Activated CD8-positive, alpha-beta memory T cell treated with anti-CD3 and anti-CD28 coated beads for 24 hours (primary cell): ENCODE results near the gene HNRNPA2B1.
"Not testable (repeated sequence)": the region's sequence is repeated elsewhere in the genome, so short reads cannot be mapped to it uniquely, and the experiment has no call there.

Source experiments
- DNase-seq: peaks from one replicate; pipeline ENCODE4 v3.0.0-alpha.2; 2020

Gene HNRNPA2B1

DNA sequence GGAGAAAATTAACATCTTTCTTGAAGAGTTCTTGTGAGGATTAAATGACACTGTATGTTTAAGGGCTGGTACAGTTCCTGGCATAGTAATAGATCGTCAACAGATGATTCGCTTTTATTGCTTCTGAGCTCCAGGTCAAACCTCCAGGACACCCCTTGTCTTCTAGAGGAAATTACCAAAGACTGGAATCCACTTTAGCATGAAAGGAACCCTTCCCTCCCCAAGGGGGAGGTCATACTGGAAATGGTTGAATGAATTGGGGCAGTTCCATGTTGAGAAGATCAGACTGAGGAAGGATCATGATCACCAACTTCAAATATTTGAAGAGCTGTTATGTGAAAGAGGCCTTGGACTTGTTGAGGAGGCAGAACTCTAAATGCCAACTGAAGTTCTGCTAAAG is 39.6 kb downstream of the HNRNPA2B1 start:
- DNase-seq, result no peak

DNA sequence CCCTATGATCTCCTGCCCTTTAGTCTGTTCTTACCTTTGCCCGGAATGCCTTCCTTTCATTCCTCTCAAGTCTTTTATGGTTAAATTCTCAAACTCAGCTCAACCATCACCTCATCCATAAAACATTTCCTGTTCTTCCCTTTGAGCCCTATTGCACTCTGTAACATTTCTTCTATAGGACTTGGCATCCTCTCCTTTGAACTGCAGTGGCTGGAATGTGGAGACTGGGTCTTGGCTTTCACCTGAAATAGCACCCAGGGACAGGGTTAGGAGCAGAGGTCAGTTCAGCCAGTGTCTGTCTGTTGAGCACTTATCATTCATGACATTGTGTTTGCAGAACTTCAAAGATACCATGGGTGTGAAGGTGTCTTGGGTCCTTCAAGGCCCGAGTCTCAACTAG is 41.3 kb downstream of the HNRNPA2B1 start:
- no peak for DNase-seq

DNA sequence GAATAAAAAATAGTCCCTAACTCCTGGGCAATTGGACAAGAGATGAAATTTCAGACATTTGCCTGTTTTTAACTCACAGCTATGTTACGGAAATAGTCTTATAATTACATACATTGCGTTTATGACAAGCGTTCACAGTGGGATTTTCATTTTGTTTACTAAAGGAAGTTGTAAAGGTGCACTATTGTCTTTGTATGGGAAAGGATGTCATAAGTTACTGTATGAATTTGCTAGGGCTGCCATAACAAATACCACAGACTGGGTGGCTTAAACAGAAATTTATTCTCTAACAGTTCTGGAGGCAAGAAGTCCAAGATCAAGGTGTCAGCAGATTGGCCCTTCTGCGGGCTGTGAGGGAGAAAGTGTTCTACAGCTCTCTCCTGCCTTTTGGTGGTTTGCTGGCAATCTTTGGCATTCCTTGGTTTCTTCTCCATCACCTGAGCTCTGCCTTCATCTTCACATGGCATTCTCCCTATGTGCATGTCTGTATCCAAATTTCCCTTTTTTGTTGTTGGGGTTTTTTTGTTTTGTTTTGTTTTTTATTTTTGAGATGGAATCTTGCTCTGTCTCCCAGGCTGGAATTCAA is 42.9 kb downstream of the HNRNPA2B1 start:
- no peak for DNase-seq

DNA sequence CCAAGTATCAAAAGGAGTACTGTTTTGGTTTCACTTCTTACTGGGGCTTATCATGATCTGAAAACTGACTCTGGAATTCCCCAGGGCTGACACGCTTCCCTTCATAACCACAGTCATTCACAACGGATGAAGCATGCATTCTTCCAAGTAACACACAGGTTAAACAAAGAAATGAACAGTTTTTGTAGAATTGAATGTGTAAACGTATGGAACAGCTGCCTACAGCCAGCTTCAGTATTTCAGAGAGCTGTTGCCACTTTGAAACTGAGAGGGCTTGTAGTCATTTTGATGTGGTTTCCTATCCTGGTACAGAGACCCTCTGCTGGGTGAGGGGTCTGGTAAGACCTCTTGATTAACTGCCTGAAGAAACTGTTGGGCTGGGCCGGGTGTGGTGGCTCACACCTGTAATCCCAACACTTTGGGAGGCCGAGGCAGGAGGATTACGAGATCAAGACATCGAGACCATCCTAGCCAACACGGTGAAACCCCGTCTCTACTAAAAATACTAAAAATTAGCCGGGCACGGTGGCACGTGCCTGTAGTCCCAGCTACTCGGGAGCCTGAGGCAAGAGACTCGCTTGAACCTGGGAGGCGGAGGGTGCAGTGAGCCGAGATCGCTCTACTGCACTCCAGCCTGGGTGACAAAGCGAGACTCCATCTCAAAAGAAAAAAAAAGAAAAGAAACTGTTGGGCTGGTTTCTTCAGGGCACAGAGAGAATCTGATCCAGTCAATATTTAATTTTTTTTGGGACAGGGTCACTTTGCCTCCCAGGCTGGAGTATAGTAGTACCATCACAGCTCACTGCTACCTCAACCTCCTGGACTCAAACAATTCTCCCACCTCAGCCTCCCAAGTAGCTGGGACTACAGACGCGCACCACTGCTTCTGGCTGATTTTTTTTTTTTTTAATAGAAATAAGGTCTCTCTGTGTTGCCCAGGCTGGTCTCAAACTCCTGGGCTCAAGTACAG is 43.8 kb downstream of the HNRNPA2B1 start:
- peak; percentile 74 for DNase-seq

DNA sequence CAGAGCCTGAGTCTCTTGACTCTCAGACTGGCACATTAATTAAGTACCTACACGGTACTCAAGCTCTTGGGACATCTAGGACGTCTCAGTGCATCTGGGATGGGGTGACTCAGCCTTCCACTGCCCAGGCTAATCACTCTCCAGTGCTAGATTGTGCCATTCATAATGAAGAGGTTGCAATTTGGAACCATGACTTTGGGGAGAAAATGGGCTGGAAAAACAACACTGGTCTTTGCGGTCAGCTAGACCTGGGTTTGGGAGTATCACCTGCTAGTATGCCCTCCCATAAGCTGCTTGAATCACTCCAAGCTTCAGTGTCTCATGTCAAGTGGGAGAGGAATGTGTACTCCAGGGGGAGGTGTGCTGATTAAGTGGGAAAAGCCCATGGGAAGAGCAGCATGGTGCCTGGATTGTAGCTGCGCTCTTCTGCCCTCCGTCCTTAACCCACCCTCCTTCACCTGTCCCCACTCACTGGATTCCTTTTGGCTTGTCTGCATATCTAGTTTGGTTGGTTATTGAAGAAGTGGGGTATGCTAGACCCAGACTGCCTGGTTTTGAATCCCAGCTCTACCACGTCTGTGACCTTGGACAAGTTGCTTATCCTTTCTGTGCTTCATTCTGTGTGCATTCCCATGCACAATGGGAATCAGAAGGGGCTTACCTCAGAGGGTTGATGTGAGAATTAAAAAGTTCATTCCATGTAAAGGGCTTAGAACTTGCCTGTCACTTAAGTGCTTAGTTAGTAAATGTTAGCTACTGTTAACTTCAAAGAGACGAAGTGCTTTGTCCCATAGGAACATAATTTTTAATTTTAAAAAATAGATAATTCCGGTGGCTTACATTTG is 44.8 kb downstream of the HNRNPA2B1 start:
- no peak for DNase-seq

DNA sequence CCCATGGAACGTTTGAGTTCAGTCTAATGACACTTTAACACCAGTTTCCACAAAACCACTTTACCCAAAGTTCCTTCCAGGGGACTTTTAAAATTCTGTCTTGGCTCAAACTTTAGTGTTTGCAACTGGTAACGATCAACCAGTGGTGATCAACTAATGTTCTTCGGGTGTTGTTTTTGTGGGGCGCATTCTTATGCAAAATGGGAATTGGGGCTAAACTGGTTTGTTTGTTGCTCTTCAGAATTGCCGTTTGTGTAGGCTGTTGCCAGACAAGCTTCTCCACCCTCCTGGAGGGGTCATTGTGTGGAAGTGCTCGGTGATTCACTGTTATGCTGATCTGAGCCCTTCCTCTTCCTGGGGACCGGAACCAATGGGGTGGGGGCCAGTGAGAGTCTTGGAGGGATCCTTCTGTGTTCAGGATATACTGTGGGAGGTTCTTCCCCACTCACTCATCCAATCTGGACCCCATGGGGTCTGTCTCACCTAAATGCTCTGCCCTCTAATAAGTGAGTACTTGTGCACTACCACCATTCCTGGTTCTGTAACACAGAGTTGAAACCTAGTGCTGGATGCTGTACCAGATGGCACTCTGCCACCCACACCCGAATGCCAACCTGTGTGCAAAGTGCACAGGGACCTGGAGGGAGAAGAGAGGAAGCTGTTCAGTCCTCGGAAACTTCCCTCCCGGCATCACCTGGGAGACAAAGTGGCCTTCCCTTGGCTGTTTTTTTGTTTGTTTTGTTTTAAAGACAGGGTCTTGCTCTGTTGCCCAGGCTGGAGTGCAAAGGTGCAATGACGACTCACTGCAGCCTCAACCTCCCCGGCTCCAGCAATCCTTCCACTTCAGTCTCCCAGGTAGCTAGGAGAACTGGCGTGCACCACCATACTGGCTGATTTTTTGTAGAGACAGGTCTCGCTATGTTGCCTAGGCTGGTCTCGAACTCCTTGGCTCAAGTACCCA is 46.4 kb downstream of the HNRNPA2B1 start:
- DNase-seq, result peak; percentile 66

DNA sequence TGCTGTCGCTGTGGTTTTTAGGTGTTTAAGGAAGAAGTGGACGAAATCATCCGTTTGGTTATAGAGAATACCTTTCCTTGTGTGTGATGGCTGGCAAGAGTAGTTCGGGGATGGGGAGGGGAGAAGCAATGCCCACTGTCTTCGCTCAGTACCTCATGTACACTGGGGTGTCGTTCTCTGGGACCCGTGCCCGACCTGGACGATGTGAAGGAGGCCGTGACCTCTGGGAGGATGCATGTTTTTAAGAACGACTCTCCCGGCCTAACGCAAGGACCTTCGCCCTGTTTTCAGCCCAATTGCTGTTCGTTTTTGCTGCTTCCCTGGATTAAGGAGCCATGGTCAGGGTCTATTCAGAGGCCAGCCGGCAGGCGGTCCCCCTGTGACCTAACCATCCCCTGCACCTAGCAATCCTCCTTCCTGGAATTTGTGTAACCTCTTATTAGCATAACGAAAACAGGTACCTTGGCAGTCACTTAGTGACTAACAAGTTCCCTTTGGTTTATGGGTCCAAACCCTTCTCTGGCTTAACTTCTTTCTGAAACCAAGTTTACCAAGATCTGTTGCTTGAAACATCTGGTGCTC is 47.2 kb downstream of the HNRNPA2B1 start:
- peak; percentile 79 for DNase-seq

DNA sequence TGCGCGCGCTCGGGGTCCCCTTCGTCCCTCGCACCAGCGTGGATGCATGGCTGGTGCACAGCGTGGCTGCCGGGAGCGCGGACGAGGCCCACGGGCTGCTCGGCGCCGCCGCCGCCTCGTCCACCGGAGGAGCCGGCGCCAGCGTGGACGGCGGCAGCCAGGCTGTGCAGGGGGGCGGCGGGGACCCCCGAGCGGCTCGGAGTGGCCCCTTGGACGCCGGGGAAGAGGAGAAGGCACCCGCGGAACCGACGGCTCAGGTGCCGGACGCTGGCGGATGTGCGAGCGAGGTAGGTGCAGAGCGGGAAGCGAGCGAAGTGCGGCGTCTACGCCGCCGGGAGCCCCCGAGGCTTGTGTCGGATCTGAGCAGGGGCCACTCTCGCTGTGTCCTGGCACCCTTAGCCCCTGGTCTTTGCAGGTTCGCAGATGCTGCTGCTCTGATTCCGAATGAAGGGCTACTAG is 47.7 kb downstream of the HNRNPA2B1 start:
- peak; percentile 81 for DNase-seq

DNA sequence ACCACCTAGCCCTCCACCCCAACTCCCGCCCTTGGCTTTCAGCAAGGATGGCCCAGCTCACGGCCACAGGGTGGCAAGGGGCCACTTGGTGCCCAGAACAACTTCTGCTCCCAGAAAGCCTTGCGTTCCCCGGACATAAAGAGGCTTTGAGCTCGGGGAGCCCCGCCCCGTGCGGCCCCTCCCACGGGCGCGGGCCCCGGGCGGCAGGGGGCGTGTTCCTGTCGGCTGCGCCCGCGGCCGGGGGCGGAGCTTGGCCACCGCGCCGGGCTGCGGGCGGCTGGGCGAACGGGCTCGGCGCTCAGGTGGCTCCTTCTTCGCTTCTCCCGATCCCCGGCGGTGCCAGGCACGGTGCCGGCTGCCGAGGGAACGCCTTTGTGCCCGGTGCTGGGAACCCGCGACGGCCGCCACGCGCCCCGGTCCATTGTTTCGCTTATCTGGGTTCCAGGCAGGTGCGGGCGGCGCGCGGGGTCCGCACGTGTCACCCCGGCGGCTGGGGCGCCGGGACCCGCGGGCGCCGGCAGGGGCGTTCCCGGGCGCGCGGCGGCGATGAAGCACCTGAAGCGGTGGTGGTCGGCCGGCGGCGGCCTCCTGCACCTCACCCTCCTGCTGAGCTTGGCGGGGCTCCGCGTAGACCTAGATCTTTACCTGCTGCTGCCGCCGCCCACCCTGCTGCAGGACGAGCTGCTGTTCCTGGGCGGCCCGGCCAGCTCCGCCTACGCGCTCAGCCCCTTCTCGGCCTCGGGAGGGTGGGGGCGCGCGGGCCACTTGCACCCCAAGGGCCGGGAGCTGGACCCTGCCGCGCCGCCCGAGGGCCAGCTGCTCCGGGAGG is 48.4 kb downstream of the HNRNPA2B1 start, which contains the start of gene NFE2L3:
Gene NFE2L3, plus strand, starts transcription at position 246 of the 829 bp plus-strand sequence. Its CDS starts 301 bp downstream, at position 547.
- peak; percentile 93 for DNase-seq

DNA sequence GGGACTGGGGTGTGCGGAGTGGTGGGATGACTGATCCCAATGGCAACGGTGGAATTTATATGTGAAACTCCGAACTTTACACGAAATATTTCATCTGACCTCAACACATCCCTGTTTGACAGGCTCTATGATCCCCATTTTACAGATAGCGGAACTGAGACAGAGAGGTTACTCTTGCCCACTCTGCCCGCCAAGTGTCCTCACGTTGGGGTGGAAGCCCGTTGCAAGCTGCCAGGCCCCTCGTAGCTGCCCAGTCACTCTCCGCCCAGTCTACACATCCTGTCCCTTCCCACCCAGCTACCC is 48.9 kb downstream of the HNRNPA2B1 start:
- DNase-seq, result no peak

DNA sequence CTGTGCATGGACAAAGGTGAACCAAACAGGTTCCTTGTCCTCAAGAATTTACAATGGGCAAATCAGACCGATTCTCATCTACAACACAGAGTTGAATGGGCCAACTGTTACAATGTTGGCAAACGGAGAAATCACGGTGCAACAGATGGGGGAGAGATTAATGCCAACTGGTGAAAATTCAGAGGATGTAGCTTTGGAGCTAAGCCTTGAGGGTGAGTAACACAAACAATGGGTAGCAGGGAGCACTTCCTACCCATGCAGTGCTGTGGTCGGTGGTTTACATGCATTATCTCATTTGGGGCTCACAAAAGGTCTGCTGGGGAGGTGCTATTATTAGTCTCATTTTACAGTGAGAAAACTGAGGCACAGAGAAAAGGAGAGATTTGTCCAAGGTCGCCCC is 49.5 kb downstream of the HNRNPA2B1 start:
- no peak for DNase-seq

DNA sequence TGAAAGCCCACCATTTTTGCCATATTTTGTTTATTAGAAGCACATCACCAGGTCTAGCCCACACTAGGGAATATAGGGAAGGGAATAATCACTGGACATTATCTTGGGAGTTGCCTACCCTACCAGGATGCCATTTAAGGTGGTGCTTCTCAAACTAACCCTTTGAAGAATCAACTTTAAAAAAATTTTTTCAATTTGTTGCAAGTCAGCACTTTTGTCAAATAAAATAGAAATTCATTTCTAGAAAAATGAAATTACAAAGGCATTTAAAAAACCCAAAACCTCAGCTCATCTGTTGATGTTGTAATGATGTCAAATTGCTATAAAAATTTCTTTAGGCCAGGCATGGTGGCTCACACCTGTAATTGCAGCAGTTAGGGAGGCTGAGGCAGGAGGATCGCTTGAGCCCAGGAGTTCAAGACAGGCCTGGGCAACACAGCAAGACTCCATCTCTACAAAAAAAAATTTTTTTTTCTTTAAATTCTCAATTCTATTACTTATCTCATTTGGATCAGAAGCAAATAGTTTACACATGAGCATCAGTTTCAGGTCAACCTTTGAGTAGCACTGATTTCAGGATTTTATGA is 51.1 kb downstream of the HNRNPA2B1 start:
- no peak for DNase-seq

DNA sequence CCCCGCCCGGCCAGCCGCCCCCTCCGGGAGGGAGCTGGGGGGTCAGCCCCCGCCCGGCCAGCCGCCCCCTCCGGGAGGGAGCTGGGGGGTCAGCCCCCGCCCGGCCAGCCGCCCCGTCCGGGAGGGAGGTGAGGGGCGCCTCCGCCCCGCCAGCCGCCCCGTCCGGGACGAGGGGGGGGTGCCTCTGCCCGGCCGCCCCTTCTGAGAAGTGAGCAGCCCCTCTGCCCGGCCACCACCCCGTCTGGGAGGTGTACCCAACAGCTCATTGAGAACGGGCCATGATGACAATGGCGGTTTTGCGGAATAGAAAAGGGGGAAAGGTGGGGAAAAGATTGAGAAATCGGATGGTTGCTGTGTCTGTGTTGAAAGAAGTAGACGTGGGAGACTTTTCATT is 52.2 kb downstream of the HNRNPA2B1 start:
- not testable (repeated sequence) for DNase-seq

DNA sequence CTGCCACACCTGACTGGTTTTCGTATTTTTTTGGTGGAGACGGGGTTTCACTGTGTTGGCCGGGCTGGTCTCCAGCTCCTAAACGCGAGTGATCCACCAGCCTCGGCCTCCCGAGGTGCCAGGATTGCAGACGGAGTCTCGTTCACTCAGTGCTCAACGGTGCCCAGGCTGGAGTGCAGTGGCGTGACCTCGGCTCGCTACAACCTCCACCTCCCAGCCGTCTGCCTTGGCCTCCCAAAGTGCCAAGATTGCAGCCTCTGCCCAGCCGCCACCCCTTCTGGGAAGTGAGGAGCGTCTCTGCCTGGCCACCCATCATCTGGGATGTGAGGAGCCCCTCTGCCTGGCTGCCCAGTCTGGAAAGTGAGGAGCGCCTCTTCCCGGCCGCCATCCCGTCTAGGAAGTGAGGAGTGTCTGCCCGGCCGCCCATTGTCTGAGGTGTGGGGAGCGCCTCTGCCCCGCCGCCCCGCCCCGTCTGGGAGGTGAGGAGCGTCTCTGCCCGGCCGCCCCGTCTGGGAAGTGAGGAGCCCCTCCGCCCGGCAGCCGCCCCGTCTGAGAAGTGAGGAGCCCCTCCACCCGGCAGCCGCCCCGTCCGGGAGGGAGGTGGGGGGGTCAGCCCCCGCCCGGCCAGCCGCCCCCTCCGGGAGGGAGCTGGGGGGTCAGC is 52.8 kb downstream of the HNRNPA2B1 start:
- DNase-seq, result not testable (repeated sequence)

DNA sequence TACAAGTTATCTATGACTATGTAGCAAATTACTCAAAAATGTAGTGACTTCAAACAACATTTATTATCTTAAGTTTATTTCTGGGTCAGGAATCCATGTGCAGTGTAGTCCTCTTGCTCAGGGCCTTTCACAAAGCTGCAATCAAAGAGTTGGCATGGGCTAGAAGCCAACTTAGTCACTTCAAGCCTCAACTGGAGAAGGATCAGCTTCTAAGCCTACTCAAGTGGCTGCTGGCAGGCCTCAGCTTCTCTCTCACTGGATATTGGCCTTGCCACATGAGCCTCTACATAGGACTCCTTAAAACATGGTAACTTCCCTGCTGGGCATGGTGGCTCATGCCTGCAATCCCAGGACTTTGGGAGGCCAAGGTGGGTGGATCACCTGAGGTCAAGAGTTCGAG is 53.5 kb downstream of the HNRNPA2B1 start:
- DNase-seq, result no peak

DNA sequence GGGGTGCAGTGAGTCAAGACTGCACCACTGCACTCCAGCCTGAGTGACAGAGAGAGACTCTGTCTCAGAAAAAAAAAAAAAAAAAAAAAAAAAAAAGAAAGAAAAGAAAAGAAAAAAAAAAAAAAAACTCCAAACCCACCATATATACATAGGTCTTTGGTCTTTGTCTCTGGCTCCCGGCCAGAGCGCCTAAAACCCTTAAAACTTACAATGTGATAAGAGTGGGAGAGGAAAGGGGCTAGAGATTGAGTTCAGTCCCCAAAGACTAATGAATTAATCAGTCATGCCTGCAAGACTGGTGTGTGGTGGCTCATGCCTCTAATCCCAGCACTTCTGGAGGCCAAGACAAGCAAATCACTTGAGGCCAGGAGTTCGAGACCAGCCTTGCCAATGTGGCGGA is 55.3 kb downstream of the HNRNPA2B1 start:
- no peak for DNase-seq

DNA sequence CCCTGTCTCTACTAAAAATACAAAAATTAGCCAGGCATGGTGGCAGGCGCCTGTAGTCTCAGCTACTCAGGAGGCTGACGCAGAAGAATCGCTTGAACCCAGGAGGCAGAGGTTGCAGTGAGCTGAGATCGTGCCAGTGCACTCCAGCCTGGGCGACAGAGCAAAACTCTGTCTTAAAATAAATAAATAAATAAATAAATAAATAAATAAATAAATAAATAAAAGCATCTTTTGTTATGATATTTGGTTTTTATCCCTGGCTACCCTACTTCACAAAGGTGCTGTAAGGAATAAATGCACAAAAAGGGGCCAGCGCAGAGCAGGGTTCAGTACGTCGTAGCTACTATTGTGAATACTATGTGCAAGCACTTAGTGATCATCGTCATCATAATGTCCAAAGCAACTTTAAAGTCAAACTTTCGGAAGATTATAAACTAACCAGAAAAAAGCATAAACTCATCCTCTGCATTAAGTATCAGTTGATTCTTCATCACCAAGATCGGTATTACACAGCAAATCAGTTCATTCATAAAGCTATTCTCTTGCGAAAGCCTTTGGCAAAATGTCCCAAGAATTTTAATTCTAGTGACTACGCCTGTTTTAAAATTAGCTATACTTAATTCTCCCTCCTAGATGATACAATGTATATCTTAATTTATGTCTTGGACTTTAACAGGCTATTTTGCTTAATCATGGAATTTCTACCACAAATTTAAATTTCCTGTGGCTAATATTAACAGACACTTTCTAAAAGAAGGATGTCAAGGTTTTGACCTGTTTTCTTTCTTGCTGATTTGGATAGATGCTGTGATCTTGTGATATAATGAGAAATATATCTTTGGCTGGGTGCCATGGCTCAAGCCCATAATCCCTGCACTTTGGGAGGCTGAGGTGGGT is 56.1 kb downstream of the HNRNPA2B1 start:
- no peak for DNase-seq

DNA sequence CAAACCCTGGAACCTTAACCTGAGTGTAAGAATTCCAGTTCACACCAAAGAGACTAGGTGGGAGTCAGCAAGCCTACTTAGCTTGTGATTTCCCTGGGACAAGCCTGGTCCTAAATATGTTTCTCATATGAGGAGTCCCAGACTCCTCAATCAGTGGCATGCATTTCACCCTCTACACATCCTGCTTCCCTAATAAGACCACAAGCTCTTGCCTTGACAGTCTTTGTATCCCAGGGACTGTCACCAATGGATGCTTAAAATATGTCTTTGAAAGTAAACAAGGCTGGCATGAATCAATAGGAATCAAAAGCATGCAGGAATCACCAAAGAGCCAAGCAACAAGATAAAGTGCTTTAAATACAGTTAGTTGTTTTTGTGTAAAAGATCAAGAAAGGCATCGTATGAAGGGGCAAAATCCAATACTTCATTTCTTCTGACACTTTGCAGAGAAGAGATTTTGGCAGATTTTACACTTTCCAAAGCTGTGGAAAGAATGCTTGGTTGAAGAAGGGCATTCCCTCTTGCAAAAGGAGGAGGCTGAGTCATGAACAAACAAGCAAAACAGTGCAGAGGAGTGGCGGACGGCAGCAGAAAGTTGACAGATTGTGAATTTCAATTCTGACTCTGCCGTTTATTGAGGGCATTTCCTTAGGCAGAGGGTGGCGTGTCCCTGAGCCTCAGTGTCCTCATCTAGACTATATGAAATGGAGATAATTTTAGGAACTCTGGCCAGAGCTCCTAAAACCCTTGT is 57.1 kb downstream of the HNRNPA2B1 start:
- no peak for DNase-seq
